ENCODE data around the gene VAT1L. TPM values are rescaled to one million over a fixed set of nuclear protein-coding genes. Genes with fewer than 3 reads are reported as not detected.
"Not testable (repeated sequence)": the region's sequence is repeated elsewhere in the genome, so short reads cannot be mapped to it uniquely, and the experiment has no call there.

Gene VAT1L
- total and polyA plus RNA-seq, 4 donors = 79.7 to 185 (median 154) TPM

DNA sequence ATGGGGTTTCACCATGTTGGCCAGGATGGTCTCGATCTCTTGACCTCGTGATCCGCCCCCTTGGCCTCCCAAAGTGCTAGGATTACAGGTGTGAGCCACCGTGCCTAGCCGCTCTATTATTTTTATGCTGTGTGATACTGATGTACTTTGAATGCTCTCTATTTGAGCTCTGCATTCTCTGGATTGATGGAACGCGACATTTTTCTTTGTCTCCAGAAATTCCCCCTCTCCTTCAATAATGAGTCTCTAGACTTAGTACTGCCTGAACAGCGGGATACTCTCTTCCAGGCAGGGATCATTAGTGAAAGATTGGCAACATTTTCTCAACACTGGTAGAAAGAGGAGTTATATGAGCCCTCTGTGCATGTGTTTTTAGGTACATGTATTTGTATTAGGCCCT is 140.6 kb downstream of the VAT1L start:
- Histone ChIP-seq H3K9me3 (ENCODE audit: control insufficient read depth, insufficient read depth, low read length) (no peaks in the 10 kb centered on the region), H3K27me3 (ENCODE audit: control insufficient read depth, insufficient read depth, low read length) (no peaks in the 10 kb centered on the region), H3K36me3 (ENCODE audit: control insufficient read depth, insufficient read depth, low read length) (no peaks in the 10 kb centered on the region), H3K27ac (ENCODE audit: low read depth, low read length) (no peak overlapping the region), H3K4me1 (ENCODE audit: control insufficient read depth, insufficient read depth, low read length) (peaks cover 2% of the 10 kb centered on the region), H3K4me3 (ENCODE audit: low read depth, low read length) (no peak overlapping the region)
- 100% methylated on average over 3 of the region's 8 CpGs for WGBS (ENCODE audit: insufficient coverage)
- peak in 1 of 6 donors; percentile 78 for DNase-seq (ENCODE audit: low read depth in 4 of 6, low spot score in 6 of 6)

DNA sequence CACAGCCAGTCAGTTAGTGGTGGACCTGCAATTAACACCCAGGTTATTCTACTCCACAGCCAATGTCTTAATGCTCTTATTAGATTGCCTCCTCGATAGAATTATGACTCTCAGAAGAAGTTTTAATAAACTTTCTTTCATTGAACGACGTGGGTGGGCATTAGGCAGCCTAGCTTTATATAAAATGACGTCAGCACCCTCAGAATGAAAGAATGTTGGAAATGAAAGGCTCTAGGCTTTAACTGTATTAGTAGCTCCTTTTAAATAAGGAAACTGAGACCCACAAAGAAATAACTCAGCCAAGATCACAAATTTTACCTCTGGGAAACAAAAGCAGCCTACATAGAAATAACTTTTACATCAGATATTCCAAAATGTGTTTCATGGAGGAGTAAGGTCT is 142.7 kb downstream of the VAT1L start:
- no peaks in the 10 kb centered on the region for H3K36me3 ChIP-seq (ENCODE audit: control insufficient read depth, insufficient read depth, low read length)
- no CpG with 5 or more reads among the region's 4 CpGs for WGBS (ENCODE audit: insufficient coverage)

GRCh38 chr16:77937473-77938149 is 149.2 kb downstream of the VAT1L start:
- Histone ChIP-seq H3K36me3 (ENCODE audit: control insufficient read depth, insufficient read depth, low read length) (no peaks in the 10 kb centered on the region), H3K27ac (ENCODE audit: low read depth, low read length) (no peak overlapping the region), H3K27me3 (ENCODE audit: control insufficient read depth, insufficient read depth, low read length) (no peaks in the 10 kb centered on the region), H3K4me1 (ENCODE audit: control insufficient read depth, insufficient read depth, low read length) (peaks cover 8% of the 10 kb centered on the region), H3K9me3 (ENCODE audit: control insufficient read depth, insufficient read depth, low read length) (peaks cover 2% of the 10 kb centered on the region), H3K4me3 (ENCODE audit: low read depth, low read length) (no peak overlapping the region)
- WGBS (ENCODE audit: insufficient coverage) = 70% methylated on average over 2 of the region's 7 CpGs
- no peak for DNase-seq (ENCODE audit: low read depth in 4 of 6, low spot score in 6 of 6)

More for the DNA sequence above, 142.7 kb downstream of the VAT1L start:
- no peaks in the 10 kb centered on the region for H3K27me3 ChIP-seq (ENCODE audit: control insufficient read depth, insufficient read depth, low read length)
- no peaks in the 10 kb centered on the region for H3K4me1 ChIP-seq (ENCODE audit: control insufficient read depth, insufficient read depth, low read length)
- no peaks in the 10 kb centered on the region for H3K9me3 ChIP-seq (ENCODE audit: control insufficient read depth, insufficient read depth, low read length)
- no peak overlapping the region for H3K27ac ChIP-seq (ENCODE audit: low read depth, low read length)
- DNase-seq (ENCODE audit: low read depth in 4 of 6, low spot score in 6 of 6) = no peak
- H3K4me3 ChIP-seq (ENCODE audit: low read depth, low read length) = no peak overlapping the region

DNA sequence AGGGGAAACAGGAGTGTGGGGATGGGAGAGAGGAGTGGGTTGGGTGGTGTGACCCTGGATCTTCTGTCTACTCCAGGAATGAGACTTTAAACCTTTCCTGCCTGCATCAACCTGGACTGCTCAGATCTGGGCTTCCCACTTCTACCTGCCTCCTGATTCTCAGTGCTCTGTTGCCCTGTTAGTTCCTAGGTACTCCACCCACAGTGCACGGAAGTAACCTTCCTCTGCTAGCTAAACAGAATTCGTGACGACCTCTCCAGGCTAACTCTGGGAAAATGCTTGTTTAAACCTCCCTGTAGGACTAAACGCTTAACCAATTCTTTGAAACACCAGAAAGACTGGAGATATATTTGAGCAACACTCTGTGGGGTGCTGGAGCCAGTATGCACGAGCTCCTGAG is 150.5 kb downstream of the VAT1L start:
- peak in 1 of 6 donors; percentile 46 for DNase-seq (ENCODE audit: low read depth in 4 of 6, low spot score in 6 of 6)
- H3K4me1 ChIP-seq (ENCODE audit: control insufficient read depth, insufficient read depth, low read length) = peaks cover 11% of the 10 kb centered on the region
- no peaks in the 10 kb centered on the region for H3K27me3 ChIP-seq (ENCODE audit: control insufficient read depth, insufficient read depth, low read length)
- H3K27ac ChIP-seq (ENCODE audit: low read depth, low read length) = no peak overlapping the region
- 63% methylated on average over 3 of the region's 5 CpGs for WGBS (ENCODE audit: insufficient coverage)
- no peaks in the 10 kb centered on the region for H3K36me3 ChIP-seq (ENCODE audit: control insufficient read depth, insufficient read depth, low read length)
- peaks cover 2% of the 10 kb centered on the region for H3K9me3 ChIP-seq (ENCODE audit: control insufficient read depth, insufficient read depth, low read length)
- no peak overlapping the region for H3K4me3 ChIP-seq (ENCODE audit: low read depth, low read length)

DNA sequence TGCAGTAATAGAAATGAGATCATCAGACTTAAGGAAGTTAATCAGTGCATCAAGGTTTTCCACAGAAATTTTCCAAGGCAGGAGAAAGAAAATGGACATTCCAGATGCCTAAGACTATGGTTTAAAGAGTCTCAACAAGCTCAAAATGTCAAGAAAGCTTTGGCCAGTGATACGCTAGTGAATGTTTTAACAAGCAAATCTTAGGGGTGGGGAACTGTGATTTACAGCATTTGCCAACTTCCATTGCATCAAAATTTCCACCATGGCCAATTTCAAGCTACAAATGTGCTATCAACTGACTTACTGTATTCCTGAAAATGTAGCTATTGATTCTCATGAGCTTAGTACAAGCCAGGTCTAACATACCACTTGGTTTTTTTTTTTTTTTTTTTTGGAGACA is 151.6 kb downstream of the VAT1L start:
- no peaks in the 10 kb centered on the region for H3K27me3 ChIP-seq (ENCODE audit: control insufficient read depth, insufficient read depth, low read length)
- no peaks in the 10 kb centered on the region for H3K36me3 ChIP-seq (ENCODE audit: control insufficient read depth, insufficient read depth, low read length)
- WGBS (ENCODE audit: insufficient coverage) = no CpG with 5 or more reads among the region's 1 CpG
- peaks cover 2% of the 10 kb centered on the region for H3K9me3 ChIP-seq (ENCODE audit: control insufficient read depth, insufficient read depth, low read length)
- H3K4me1 ChIP-seq (ENCODE audit: control insufficient read depth, insufficient read depth, low read length) = peaks cover 11% of the 10 kb centered on the region
- DNase-seq (ENCODE audit: low read depth in 4 of 6, low spot score in 6 of 6) = no peak
- no peak overlapping the region for H3K4me3 ChIP-seq (ENCODE audit: low read depth, low read length)
- H3K27ac ChIP-seq (ENCODE audit: low read depth, low read length) = no peak overlapping the region

- peaks cover 7% of the 10 kb centered on the region for H3K4me1 ChIP-seq (ENCODE audit: control insufficient read depth, insufficient read depth, low read length)
- H3K27me3 ChIP-seq (ENCODE audit: control insufficient read depth, insufficient read depth, low read length) = no peaks in the 10 kb centered on the region
- no peaks in the 10 kb centered on the region for H3K36me3 ChIP-seq (ENCODE audit: control insufficient read depth, insufficient read depth, low read length)
- no peak overlapping the region for H3K27ac ChIP-seq (ENCODE audit: low read depth, low read length)
- no peak for DNase-seq (ENCODE audit: low read depth in 4 of 6, low spot score in 6 of 6)
- H3K9me3 ChIP-seq (ENCODE audit: control insufficient read depth, insufficient read depth, low read length) = peaks cover 2% of the 10 kb centered on the region
- no peak overlapping the region for H3K4me3 ChIP-seq (ENCODE audit: low read depth, low read length)
- 0% methylated on average over 1 of the region's 5 CpGs for WGBS (ENCODE audit: insufficient coverage)
These were observed 155.4 kb downstream of the VAT1L start for GRCh38 chr16:77943801-77944200.

DNA sequence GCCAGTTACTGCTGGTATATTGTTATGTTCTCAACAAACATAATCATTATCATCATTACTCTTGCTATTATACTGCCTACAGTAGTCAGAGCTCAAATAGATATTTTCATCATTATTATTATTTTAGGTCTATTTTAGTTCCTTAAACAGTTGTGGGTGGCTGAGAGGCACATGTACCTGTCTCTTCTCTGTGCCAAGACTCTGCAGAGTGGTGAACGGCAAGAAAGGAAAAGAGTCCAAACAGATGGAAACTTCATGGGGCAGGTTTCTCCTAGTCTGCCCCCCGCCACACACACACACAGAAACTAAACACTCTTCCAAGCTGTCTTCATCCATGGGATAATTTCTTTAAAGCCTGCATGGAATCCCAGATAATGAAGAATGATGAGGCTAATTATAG is 156.3 kb downstream of the VAT1L start:
- Histone ChIP-seq H3K36me3 (ENCODE audit: control insufficient read depth, insufficient read depth, low read length) (no peaks in the 10 kb centered on the region), H3K4me1 (ENCODE audit: control insufficient read depth, insufficient read depth, low read length) (peaks cover 7% of the 10 kb centered on the region), H3K4me3 (ENCODE audit: low read depth, low read length) (no peak overlapping the region), H3K27ac (ENCODE audit: low read depth, low read length) (no peak overlapping the region), H3K9me3 (ENCODE audit: control insufficient read depth, insufficient read depth, low read length) (peaks cover 2% of the 10 kb centered on the region), H3K27me3 (ENCODE audit: control insufficient read depth, insufficient read depth, low read length) (no peaks in the 10 kb centered on the region)
- peak in 1 of 6 donors; percentile 34 for DNase-seq (ENCODE audit: low read depth in 4 of 6, low spot score in 6 of 6)
- WGBS (ENCODE audit: insufficient coverage) = 60% methylated on average over 1 of the region's 2 CpGs

GRCh38 chr16:77945126-77945525 is 156.8 kb downstream of the VAT1L start:
- H3K4me3 ChIP-seq (ENCODE audit: low read depth, low read length) = no peak overlapping the region
- peaks cover 2% of the 10 kb centered on the region for H3K9me3 ChIP-seq (ENCODE audit: control insufficient read depth, insufficient read depth, low read length)
- DNase-seq (ENCODE audit: low read depth in 4 of 6, low spot score in 6 of 6) = no peak
- no peak overlapping the region for H3K27ac ChIP-seq (ENCODE audit: low read depth, low read length)
- 63% methylated on average over 1 of the region's 4 CpGs for WGBS (ENCODE audit: insufficient coverage)
- no peaks in the 10 kb centered on the region for H3K27me3 ChIP-seq (ENCODE audit: control insufficient read depth, insufficient read depth, low read length)
- H3K4me1 ChIP-seq (ENCODE audit: control insufficient read depth, insufficient read depth, low read length) = peaks cover 7% of the 10 kb centered on the region
- H3K36me3 ChIP-seq (ENCODE audit: control insufficient read depth, insufficient read depth, low read length) = no peaks in the 10 kb centered on the region

- DNase-seq (ENCODE audit: low read depth in 4 of 6, low spot score in 6 of 6) = peak in 2 of 6 donors; percentile 65 to 87
- Histone ChIP-seq H3K27ac (ENCODE audit: low read depth, low read length) (no peak overlapping the region), H3K4me1 (ENCODE audit: control insufficient read depth, insufficient read depth, low read length) (peaks cover 7% of the 10 kb centered on the region), H3K36me3 (ENCODE audit: control insufficient read depth, insufficient read depth, low read length) (no peaks in the 10 kb centered on the region), H3K9me3 (ENCODE audit: control insufficient read depth, insufficient read depth, low read length) (no peaks in the 10 kb centered on the region), H3K4me3 (ENCODE audit: low read depth, low read length) (no peak overlapping the region), H3K27me3 (ENCODE audit: control insufficient read depth, insufficient read depth, low read length) (no peaks in the 10 kb centered on the region)
- no CpG with 5 or more reads among the region's 4 CpGs for WGBS (ENCODE audit: insufficient coverage)
These were observed 158.5 kb downstream of the VAT1L start for GRCh38 chr16:77946823-77947222.

GRCh38 chr16:77947590-77947989 is 159.2 kb downstream of the VAT1L start:
- not testable (repeated sequence) for H3K9me3 ChIP-seq (ENCODE audit: control insufficient read depth, insufficient read depth, low read length); H3K36me3 ChIP-seq (ENCODE audit: control insufficient read depth, insufficient read depth, low read length); DNase-seq (ENCODE audit: low read depth in 4 of 6, low spot score in 6 of 6); H3K27ac ChIP-seq (ENCODE audit: low read depth, low read length); H3K4me3 ChIP-seq (ENCODE audit: low read depth, low read length); H3K27me3 ChIP-seq (ENCODE audit: control insufficient read depth, insufficient read depth, low read length); H3K4me1 ChIP-seq (ENCODE audit: control insufficient read depth, insufficient read depth, low read length)
- WGBS (ENCODE audit: insufficient coverage) = 86% methylated on average over 4 of the region's 6 CpGs
